Measurements from ENCODE around the gene NRG3.
"Not testable (repeated sequence)": the region's sequence is repeated elsewhere in the genome, so short reads cannot be mapped to it uniquely, and the experiment has no call there.

NRG3 gene

DNA sequence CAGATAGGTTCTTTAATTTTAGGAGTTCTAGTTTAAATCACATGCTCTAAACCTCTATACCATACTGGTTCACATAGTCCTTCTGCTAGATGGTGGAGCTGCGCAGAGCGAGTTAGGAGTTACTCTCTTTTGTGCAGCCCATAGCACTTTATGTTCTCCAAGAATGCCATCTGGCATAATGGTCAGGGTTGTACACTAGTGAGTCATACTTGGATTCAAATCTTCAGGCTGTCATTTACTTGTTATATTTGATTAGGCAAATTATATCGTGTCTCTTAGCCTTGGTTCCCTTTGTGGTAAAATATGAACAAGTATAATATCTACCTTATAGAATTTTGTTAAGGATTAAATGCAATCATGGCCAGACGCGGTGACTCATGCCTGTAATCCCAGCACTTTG is 1078.3 kb downstream of the NRG3 start:
- Histone ChIP-seq H3K9me2 (replicated peaks; ENCODE audit: control insufficient read depth, low read length) (no peaks in the 10 kb centered on the region), H3K79me2 (ENCODE audit: control insufficient read depth, low read length) (no peaks in the 10 kb centered on the region), H3K27me3 (ENCODE audit: control insufficient read depth, low read length) (no peaks in the 10 kb centered on the region), H3K9me3 (ENCODE audit: control insufficient read depth, insufficient read depth, low read length) (no peaks in the 10 kb centered on the region), H3K4me3 (ENCODE audit: low read length) (no peak overlapping the region), H3K4me1 (ENCODE audit: control insufficient read depth, low read length) (no peaks in the 10 kb centered on the region), H3K4me2 (ENCODE audit: low read length) (no peak overlapping the region), H4K20me1 (ENCODE audit: control insufficient read depth, insufficient read depth, low read depth, low read length) (no peaks in the 10 kb centered on the region), H3K27ac (ENCODE audit: low read depth, low read length) (no peak overlapping the region), H3F3A (ENCODE audit: control insufficient read depth, insufficient read depth) (no peaks in the 10 kb centered on the region), H3K36me3 (ENCODE audit: control insufficient read depth, low read length) (no peaks in the 10 kb centered on the region)
- TF ChIP-seq, protein P1, sequence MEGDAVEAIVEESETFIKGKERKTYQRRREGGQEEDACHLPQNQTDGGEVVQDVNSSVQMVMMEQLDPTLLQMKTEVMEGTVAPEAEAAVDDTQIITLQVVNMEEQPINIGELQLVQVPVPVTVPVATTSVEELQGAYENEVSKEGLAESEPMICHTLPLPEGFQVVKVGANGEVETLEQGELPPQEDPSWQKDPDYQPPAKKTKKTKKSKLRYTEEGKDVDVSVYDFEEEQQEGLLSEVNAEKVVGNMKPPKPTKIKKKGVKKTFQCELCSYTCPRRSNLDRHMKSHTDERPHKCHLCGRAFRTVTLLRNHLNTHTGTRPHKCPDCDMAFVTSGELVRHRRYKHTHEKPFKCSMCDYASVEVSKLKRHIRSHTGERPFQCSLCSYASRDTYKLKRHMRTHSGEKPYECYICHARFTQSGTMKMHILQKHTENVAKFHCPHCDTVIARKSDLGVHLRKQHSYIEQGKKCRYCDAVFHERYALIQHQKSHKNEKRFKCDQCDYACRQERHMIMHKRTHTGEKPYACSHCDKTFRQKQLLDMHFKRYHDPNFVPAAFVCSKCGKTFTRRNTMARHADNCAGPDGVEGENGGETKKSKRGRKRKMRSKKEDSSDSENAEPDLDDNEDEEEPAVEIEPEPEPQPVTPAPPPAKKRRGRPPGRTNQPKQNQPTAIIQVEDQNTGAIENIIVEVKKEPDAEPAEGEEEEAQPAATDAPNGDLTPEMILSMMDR (IDR thresholded peaks at IDR 0.05; ENCODE audit: low read depth, low read length, poor library complexity, severe bottlenecking): no peak
- no peak for TF ChIP-seq EZH2phosphoT487 (IDR thresholded peaks at IDR 0.05; ENCODE audit: borderline replicate concordance, low read length)

DNA sequence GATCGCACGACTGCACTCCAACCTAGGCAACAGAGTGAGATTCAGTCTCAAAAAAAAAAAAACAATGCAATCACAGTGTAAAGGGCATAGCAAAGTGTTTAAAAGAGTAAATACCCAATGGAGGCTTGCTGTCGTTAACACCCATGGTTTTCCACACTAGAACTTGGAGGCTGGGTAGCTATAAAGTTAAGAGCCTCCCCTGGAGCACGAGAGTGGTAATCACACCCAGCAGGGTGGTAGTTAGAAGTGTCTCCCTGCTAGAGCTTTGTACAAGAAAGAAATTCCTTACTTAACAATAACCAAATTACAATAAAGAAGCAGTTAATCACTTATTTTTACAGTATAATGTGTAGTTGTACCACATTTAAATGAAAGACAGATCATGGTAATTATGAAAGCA is 1078.9 kb downstream of the NRG3 start:
- no peak overlapping the region for H3K4me2 ChIP-seq (ENCODE audit: low read length)
- H3K79me2 ChIP-seq (ENCODE audit: control insufficient read depth, low read length): no peaks in the 10 kb centered on the region
- no peaks in the 10 kb centered on the region for H4K20me1 ChIP-seq (ENCODE audit: control insufficient read depth, insufficient read depth, low read depth, low read length)
- H3K27me3 ChIP-seq (ENCODE audit: control insufficient read depth, low read length): no peaks in the 10 kb centered on the region
- no peak overlapping the region for H3K4me3 ChIP-seq (ENCODE audit: low read length)
- H3K36me3 ChIP-seq (ENCODE audit: control insufficient read depth, low read length): no peaks in the 10 kb centered on the region
- TF ChIP-seq EZH2phosphoT487 (IDR thresholded peaks at IDR 0.05; ENCODE audit: borderline replicate concordance, low read length): no peak
- TF ChIP-seq, protein P1 (IDR thresholded peaks at IDR 0.05; ENCODE audit: low read depth, low read length, poor library complexity, severe bottlenecking): no peak
- H3K9me2 ChIP-seq (replicated peaks; ENCODE audit: control insufficient read depth, low read length): no peaks in the 10 kb centered on the region
- no peaks in the 10 kb centered on the region for H3K4me1 ChIP-seq (ENCODE audit: control insufficient read depth, low read length)
- H3K27ac ChIP-seq (ENCODE audit: low read depth, low read length): no peak overlapping the region
- H3K9me3 ChIP-seq (ENCODE audit: control insufficient read depth, insufficient read depth, low read length): no peaks in the 10 kb centered on the region
- H3F3A ChIP-seq (ENCODE audit: control insufficient read depth, insufficient read depth): no peaks in the 10 kb centered on the region

DNA sequence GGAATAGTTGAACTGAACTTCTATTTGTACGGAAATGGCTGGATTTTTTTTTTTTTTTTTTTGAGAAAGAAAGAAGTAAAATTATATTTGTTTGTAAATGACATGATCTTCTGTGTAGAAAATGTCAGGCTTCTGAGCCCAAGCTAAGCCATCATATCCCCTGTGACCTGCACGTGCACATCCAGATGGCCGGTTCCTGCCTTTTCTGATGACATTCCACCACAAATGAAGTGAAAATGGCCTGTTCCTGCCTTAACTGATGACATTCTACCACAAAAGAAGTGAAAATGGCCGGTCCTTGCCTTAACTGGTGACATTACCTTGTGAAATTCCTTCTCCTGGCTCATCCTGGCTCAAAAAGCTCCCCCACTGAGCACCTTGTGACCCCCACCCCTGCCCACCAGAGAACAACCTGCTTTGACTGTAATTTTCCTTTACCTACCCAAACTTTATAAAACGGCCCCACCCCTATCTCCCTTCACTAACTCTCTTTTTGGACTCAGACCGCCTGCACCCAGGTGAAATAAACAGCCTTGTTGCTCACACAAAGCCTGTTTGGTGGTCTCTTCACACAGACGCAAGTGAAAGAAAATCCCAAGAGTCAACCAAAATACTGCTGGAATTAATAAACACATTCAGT is 1085.5 kb downstream of the NRG3 start:
- H4K20me1 ChIP-seq (ENCODE audit: control insufficient read depth, insufficient read depth, low read depth, low read length); H3K4me1 ChIP-seq (ENCODE audit: control insufficient read depth, low read length); H3F3A ChIP-seq (ENCODE audit: control insufficient read depth, insufficient read depth); H3K79me2 ChIP-seq (ENCODE audit: control insufficient read depth, low read length); H3K9me2 ChIP-seq (replicated peaks; ENCODE audit: control insufficient read depth, low read length); H3K4me3 ChIP-seq (ENCODE audit: low read length); H3K9me3 ChIP-seq (ENCODE audit: control insufficient read depth, insufficient read depth, low read length); H3K4me2 ChIP-seq (ENCODE audit: low read length); H3K36me3 ChIP-seq (ENCODE audit: control insufficient read depth, low read length); H3K27ac ChIP-seq (ENCODE audit: low read depth, low read length); H3K27me3 ChIP-seq (ENCODE audit: control insufficient read depth, low read length): not testable (repeated sequence)

DNA sequence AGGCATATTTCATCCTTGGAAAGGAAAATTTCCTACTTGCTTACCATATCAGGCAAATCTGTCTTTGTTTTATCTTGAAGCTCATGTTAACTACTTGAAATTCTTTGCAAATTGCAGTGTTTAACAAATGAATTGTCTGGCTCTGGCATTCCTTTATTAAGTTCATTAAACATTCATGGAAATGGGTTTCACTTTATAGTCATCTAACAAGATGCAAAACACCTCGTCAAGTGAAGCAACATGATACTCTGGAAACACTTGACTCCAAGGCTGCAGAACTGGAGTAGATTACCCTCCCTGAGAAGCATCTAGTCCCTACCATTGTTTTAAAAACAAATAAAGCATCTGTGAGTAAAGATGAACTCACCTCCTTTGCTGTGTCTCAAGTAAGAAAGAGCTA is 1086.9 kb downstream of the NRG3 start:
- Histone ChIP-seq H3K36me3 (ENCODE audit: control insufficient read depth, low read length) (no peaks in the 10 kb centered on the region), H3K4me2 (ENCODE audit: low read length) (no peak overlapping the region), H3K9me2 (replicated peaks; ENCODE audit: control insufficient read depth, low read length) (no peaks in the 10 kb centered on the region; the same call in 1 of the 2 replicates), H3K27me3 (ENCODE audit: control insufficient read depth, low read length) (no peaks in the 10 kb centered on the region), H4K20me1 (ENCODE audit: control insufficient read depth, insufficient read depth, low read depth, low read length) (no peaks in the 10 kb centered on the region), H3K79me2 (ENCODE audit: control insufficient read depth, low read length) (no peaks in the 10 kb centered on the region), H3K4me1 (ENCODE audit: control insufficient read depth, low read length) (no peaks in the 10 kb centered on the region), H3K27ac (ENCODE audit: low read depth, low read length) (no peak overlapping the region), H3K9me3 (ENCODE audit: control insufficient read depth, insufficient read depth, low read length) (no peaks in the 10 kb centered on the region), H3F3A (ENCODE audit: control insufficient read depth, insufficient read depth) (no peaks in the 10 kb centered on the region), H3K4me3 (ENCODE audit: low read length) (no peak overlapping the region)
- no peak for TF ChIP-seq EZH2phosphoT487 (IDR thresholded peaks at IDR 0.05; ENCODE audit: borderline replicate concordance, low read length)
- TF ChIP-seq, protein P1 (IDR thresholded peaks at IDR 0.05; ENCODE audit: low read depth, low read length, poor library complexity, severe bottlenecking): no peak

Data from DOHH2 (cell line).